OCI-LY3 (cell line): Measurements from ENCODE around the gene ZSWIM6.

Experiments used
- H2AFZ ChIP-seq: fragments of 200-600, 300-600 bp; shearing (Covaris generic); 2 replicates; pipeline ENCODE4 v1.6.0; 2014; ENCODE audit warnings: antibody characterized with exemption, low read depth, low read length
- H3K27ac ChIP-seq: fragments of 200-600, 300-600 bp; sonication (generic); 2 replicates; pipeline ENCODE4 v1.5.1; 2014; ENCODE audit warnings: mild to moderate bottlenecking, low read length, moderate library complexity, mixed read lengths
- H3K27me3 ChIP-seq: fragments of 200-600, 300-600 bp; sonication (generic); 2 replicates; pipeline ENCODE4 v1.6.1; 2014; ENCODE audit warnings: low read depth, low read length, mixed read lengths
- H3K36me3 ChIP-seq: fragments of 200-600, 300-600 bp; sonication (generic); replicated peaks from 2 replicates; pipeline ENCODE3; 2014; ENCODE audit warnings: low read depth, low read length, mixed read lengths
- H3K4me1 ChIP-seq: fragments of 300-600, 200-600 bp; sonication (generic); 2 replicates; pipeline ENCODE4 v1.6.1; 2014; ENCODE audit warnings: low read length, mixed read lengths
- H3K4me2 ChIP-seq: fragments of 200-600, 300-600 bp; sonication (generic); 2 replicates; pipeline ENCODE4 v1.6.1; 2014; ENCODE audit warnings: low read length, mixed read lengths
- H3K4me3 ChIP-seq: fragments of 300-600, 200-600 bp; sonication (generic); 2 replicates; pipeline ENCODE4 v1.5.1; 2014; ENCODE audit warnings: antibody characterized with exemption, mild to moderate bottlenecking, low read length, moderate library complexity
- H3K79me2 ChIP-seq: fragments of 300-600, 200-600 bp; shearing (Covaris generic); 2 replicates; pipeline ENCODE4 v1.6.1; 2014; ENCODE audit warnings: mild to moderate bottlenecking, low read length, mixed read lengths
- H3K9ac ChIP-seq: fragments of 300-600, 200-600 bp; shearing (Covaris generic); 2 replicates; pipeline ENCODE4 v1.6.0; 2014; ENCODE audit warnings: mild to moderate bottlenecking, low read length, moderate library complexity
- H3K9me3 ChIP-seq: fragments of 200-600, 300-600 bp; shearing (Covaris generic); 2 replicates; pipeline ENCODE4 v1.6.1; 2014; ENCODE audit warnings: low read length, mixed read lengths; ENCODE audit not compliant: insufficient read depth
- H4K20me1 ChIP-seq: fragments of 200-600, 300-600 bp; sonication (generic); 2 replicates; pipeline ENCODE4 v1.6.1; 2016; ENCODE audit warnings: low read length, mixed read lengths; ENCODE audit not compliant: insufficient read depth
- CTCF ChIP-seq: fragments of 200-600, 300-600 bp; sonication (generic); IDR thresholded peaks from 2 replicates; pipeline ENCODE4 v1.5.1; 2014; ENCODE audit warnings: antibody characterized with exemption, low read length, low read depth
- EZH2phosphoT487 ChIP-seq: fragments of 200-600 bp; shearing (Covaris generic); IDR thresholded peaks from 2 replicates; pipeline ENCODE4 v1.6.1; 2018; ENCODE audit warnings: antibody characterized with exemption, mixed run types, low read depth

Gene ZSWIM6

DNA sequence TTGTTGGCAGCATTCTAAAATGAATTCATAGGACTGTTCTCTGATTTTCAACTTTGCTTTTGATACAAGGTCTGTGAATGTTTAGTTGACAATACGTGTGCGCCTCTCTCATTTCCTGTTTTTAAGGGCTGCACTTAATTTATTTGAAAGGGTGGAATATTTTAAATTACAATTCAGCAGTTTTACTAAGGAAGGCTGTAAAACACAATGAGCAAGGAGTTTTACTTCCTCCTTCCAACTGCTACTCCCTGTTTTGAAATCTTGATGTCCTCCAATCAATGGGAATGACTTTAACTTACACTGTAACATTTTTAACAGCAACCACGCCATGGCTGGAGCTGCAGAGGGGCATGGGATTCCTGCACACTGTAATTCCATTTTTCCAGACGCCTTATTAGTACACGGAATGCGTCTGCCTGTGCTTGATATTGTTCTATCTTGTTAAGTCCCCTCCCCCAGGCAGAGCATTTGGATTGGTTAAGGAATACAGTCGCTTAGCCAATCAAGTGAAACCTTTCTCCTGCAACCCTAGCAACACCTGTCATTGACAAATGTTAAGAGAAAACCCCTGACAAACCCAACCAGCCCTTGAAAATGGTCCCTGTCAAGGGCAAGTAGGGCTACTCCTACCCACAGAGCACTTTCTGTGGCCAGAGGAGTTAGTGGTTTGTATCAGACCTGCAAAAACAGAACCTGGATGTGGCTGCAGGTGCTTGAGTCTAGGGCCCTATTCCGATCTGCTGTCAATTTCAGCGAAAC lies 12.5 kb upstream of the ZSWIM6 start:
- H3K27me3 ChIP-seq: no peaks in the 10 kb centered on the region
- no peaks in the 10 kb centered on the region for H3K36me3 ChIP-seq
- no peaks in the 10 kb centered on the region for H3K9me3 ChIP-seq
- H3K9ac ChIP-seq: peak overlapping the region; percentile 57
- H3K4me3 ChIP-seq: peak overlapping the region; percentile 76
- peak overlapping the region; percentile 71 for H2AFZ ChIP-seq
- TF ChIP-seq CTCF (no peak), EZH2phosphoT487 (no peak)
- no peaks in the 10 kb centered on the region for H4K20me1 ChIP-seq
- H3K4me2 ChIP-seq: peak overlapping the region; percentile 98
- H3K79me2 ChIP-seq: no peaks in the 10 kb centered on the region
- H3K4me1 ChIP-seq: peaks cover 48% of the 10 kb centered on the region
- peak overlapping the region; percentile 85 for H3K27ac ChIP-seq

DNA sequence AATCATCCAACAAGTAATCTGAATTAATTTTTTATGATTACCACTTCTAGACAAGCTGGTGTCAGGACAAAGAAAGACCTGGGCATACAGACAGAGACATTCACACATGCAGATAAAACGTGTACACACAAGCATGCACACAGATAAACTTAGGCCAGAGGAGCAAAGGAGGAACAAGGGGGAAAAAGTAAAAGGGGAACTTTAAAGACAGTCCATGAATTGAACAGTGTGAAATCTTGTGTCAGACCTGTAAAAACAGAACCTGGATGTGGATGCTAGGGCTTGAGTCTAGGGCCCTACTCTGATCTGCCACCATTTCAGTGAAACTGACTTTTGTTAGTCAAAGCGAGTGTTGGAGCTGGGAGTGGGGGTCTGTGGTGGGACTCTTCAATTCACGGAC lies 11.2 kb upstream of the ZSWIM6 start:
- no peaks in the 10 kb centered on the region for H4K20me1 ChIP-seq
- H3K36me3 ChIP-seq: no peaks in the 10 kb centered on the region
- TF ChIP-seq CTCF: no peak
- TF ChIP-seq EZH2phosphoT487: no peak
- H3K27me3 ChIP-seq: no peaks in the 10 kb centered on the region
- H2AFZ ChIP-seq: no peak overlapping the region
- 0 out of 2 replicates have a peak overlapping the region, but pooled peaks have one; percentile 31 for H3K9ac ChIP-seq
- H3K27ac ChIP-seq: peak overlapping the region; percentile 85
- H3K79me2 ChIP-seq: no peaks in the 10 kb centered on the region
- H3K4me3 ChIP-seq: peak overlapping the region; percentile 76; the same call in 1 of the 2 replicates
- H3K4me1 ChIP-seq: peaks cover 48% of the 10 kb centered on the region
- H3K4me2 ChIP-seq: peak overlapping the region; percentile 98
- H3K9me3 ChIP-seq: no peaks in the 10 kb centered on the region

DNA sequence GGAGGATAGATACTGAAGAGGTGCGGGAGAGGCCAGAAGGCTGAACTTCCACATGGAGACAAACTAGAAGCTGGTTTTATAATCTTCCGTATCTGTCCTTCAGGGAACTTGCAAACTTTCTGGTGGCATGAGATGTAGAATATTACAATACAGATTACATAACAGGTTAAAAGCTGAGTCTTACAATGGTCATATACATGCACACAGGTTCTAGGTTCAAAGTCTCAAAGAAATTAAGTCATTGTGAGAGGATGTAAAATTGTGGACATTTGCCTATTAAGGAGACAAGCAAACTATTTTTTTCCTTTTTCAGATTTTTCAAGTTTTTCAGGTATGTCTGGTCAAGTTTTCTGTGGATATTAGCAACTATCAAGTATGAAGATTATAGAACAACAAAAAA lies 10.4 kb upstream of the ZSWIM6 start:
- Histone ChIP-seq H3K4me1 (peaks cover 48% of the 10 kb centered on the region), H2AFZ (no peak overlapping the region), H3K4me3 (no peak overlapping the region), H3K9ac (no peak overlapping the region), H4K20me1 (no peaks in the 10 kb centered on the region), H3K79me2 (no peaks in the 10 kb centered on the region), H3K27ac (no peak overlapping the region), H3K36me3 (no peaks in the 10 kb centered on the region), H3K4me2 (no peak overlapping the region), H3K27me3 (peaks cover 3% of the 10 kb centered on the region; the same call in 1 of the 2 replicates), H3K9me3 (no peaks in the 10 kb centered on the region)
- TF ChIP-seq CTCF (no peak), EZH2phosphoT487 (no peak)

GRCh38 chr5:61322738-61323725 lies 9.0 kb upstream of the ZSWIM6 start:
- no peak for TF ChIP-seq EZH2phosphoT487
- no peak for TF ChIP-seq CTCF
- no peak overlapping the region for H2AFZ ChIP-seq
- no peak overlapping the region for H3K27ac ChIP-seq
- H3K4me3 ChIP-seq: no peak overlapping the region; the same call in 1 of the 2 replicates
- H3K27me3 ChIP-seq: peaks cover 3% of the 10 kb centered on the region; the same call in 1 of the 2 replicates
- no peaks in the 10 kb centered on the region for H3K36me3 ChIP-seq
- H3K9ac ChIP-seq: no peak overlapping the region
- H3K4me1 ChIP-seq: peaks cover 57% of the 10 kb centered on the region
- H3K4me2 ChIP-seq: peak overlapping the region; percentile 37; the same call in 1 of the 2 replicates
- H4K20me1 ChIP-seq: no peaks in the 10 kb centered on the region
- H3K79me2 ChIP-seq: no peaks in the 10 kb centered on the region
- no peaks in the 10 kb centered on the region for H3K9me3 ChIP-seq
